IMR-90 (cell line): ENCODE measurements around the gene KRT32. TPM values are rescaled to one million over a fixed set of nuclear protein-coding genes. Genes with fewer than 3 reads are reported as not detected.

ENCODE experiments used
- ATAC-seq: fragments of 200-7000 bp; cut with Tn5 transposase; 2 replicates; pipeline ENCODE4 v1.9.1; 2020; ENCODE audit warnings: low read depth, mild to moderate bottlenecking, moderate library complexity
- BruUV-seq: library from RNA; stranded (reverse); fragments of 400-500 nt; replicated peaks from 2 replicates; lab custom pipeline; 2021; lab: Mats Ljungman, UMichigan
- CTCF ChIA-PET: fragments of 300-600 bp; formaldehyde crosslinking; extraction: SDS; loops from one replicate; lab custom pipeline; 2021; ENCODE audit warnings: antibody characterized with exemption; lab: Yijun Ruan, JAX
- POLR2A ChIA-PET: fragments of 300-600 bp; sonication (Branson Sonifier 250); formaldehyde crosslinking; loops from one replicate; lab custom pipeline; 2022; ENCODE audit warnings: antibody characterized with exemption; ENCODE audit not compliant: unreplicated experiment; lab: Charles Lee
- DNase-seq: peaks from one replicate; pipeline ENCODE4 v3.0.0; 2013
- H2AFZ ChIP-seq: replicated peaks from 2 replicates; pipeline ENCODE3; 2013; ENCODE audit warnings: low read length, mild to moderate bottlenecking; ENCODE audit not compliant: poor library complexity
- H2AK5ac ChIP-seq: 2 replicates; pipeline ENCODE4 v1.6.1; 2013; ENCODE audit warnings: low read depth, low read length, inconsistent platforms
- H2AK9ac ChIP-seq: replicated peaks from 2 replicates; pipeline ENCODE3; 2013; ENCODE audit warnings: mild to moderate bottlenecking, low read depth, low read length, moderate library complexity; ENCODE audit not compliant: poor library complexity
- H2BK120ac ChIP-seq: 2 replicates; pipeline ENCODE4 v1.6.1; 2013; ENCODE audit warnings: low read depth, low read length, inconsistent platforms
- H2BK15ac ChIP-seq: 3 replicates; pipeline ENCODE4 v1.6.1; 2013; ENCODE audit warnings: low read depth, low read length, inconsistent platforms
- H2BK20ac ChIP-seq: 2 replicates; pipeline ENCODE4 v1.6.1; 2013; ENCODE audit warnings: low read depth, mild to moderate bottlenecking, inconsistent platforms, low read length, moderate library complexity
- H2BK5ac ChIP-seq: 2 replicates; pipeline ENCODE4 v1.6.1; 2013; ENCODE audit warnings: mild to moderate bottlenecking, low read depth, low read length, inconsistent platforms; ENCODE audit not compliant: poor library complexity, severe bottlenecking
- H3K14ac ChIP-seq: replicated peaks from 2 replicates; pipeline ENCODE4 v1.6.1; 2013; ENCODE audit warnings: low read depth, low read length, inconsistent platforms
- H3K18ac ChIP-seq: 2 replicates; pipeline ENCODE4 v1.6.1; 2013; ENCODE audit warnings: low read depth, low read length, control low read depth
- H3K23ac ChIP-seq: 2 replicates; pipeline ENCODE4 v1.6.1; 2013; ENCODE audit warnings: low read depth, low read length, inconsistent platforms
- H3K27ac ChIP-seq: 2 replicates; pipeline ENCODE4 v1.5.1; 2013; ENCODE audit warnings: mild to moderate bottlenecking, control low read depth, low read length; ENCODE audit not compliant: insufficient read depth
- H3K27me3 ChIP-seq: 2 replicates; pipeline ENCODE4 v1.6.1; 2013; ENCODE audit warnings: low read length; ENCODE audit not compliant: control insufficient read depth, insufficient read depth
- H3K36me3 ChIP-seq: 2 replicates; pipeline ENCODE4 v1.6.1; 2013; ENCODE audit warnings: low read length, mixed read lengths; ENCODE audit not compliant: control insufficient read depth, insufficient read depth
- H3K4ac ChIP-seq: 2 replicates; pipeline ENCODE4 v1.6.1; 2013; ENCODE audit warnings: low read depth, low read length, inconsistent platforms
- H3K4me1 ChIP-seq: 2 replicates; pipeline ENCODE4 v1.6.1; 2013; ENCODE audit warnings: low read length, mixed read lengths; ENCODE audit not compliant: control insufficient read depth, insufficient read depth
- H3K4me2 ChIP-seq: 2 replicates; pipeline ENCODE4 v1.6.1; 2013; ENCODE audit warnings: low read depth, mild to moderate bottlenecking, control low read depth, low read length, moderate library complexity
- H3K4me3 ChIP-seq: 2 replicates; pipeline ENCODE4 v1.5.1; 2013; ENCODE audit warnings: low read depth, mild to moderate bottlenecking, control low read depth, low read length, moderate library complexity; ENCODE audit not compliant: insufficient read depth
- H3K56ac ChIP-seq: 2 replicates; pipeline ENCODE4 v1.6.1; 2013; ENCODE audit warnings: low read length, inconsistent platforms; ENCODE audit not compliant: insufficient read depth; ENCODE audit errors: extremely low read depth
- H3K79me1 ChIP-seq, 2 experiments: 2 replicates each; pipeline ENCODE4 v1.6.1; 2013; ENCODE audit warnings: low read length in 2 of 2, inconsistent platforms in 1 of 2, low read depth in 1 of 2
- H3K9ac ChIP-seq: 2 replicates; pipeline ENCODE4 v1.6.1; 2013; ENCODE audit warnings: low read depth, low read length, control low read depth
- H3K9me1 ChIP-seq: 2 replicates; pipeline ENCODE4 v1.6.1; 2013; ENCODE audit warnings: low read length, inconsistent platforms; ENCODE audit not compliant: insufficient read depth
- H3K9me3 ChIP-seq: 2 replicates; pipeline ENCODE4 v1.6.1; 2013; ENCODE audit warnings: low read length; ENCODE audit not compliant: control insufficient read depth, insufficient read depth
- H4K20me1 ChIP-seq: 2 replicates; pipeline ENCODE4 v1.6.1; 2013; ENCODE audit warnings: low read length, inconsistent platforms; ENCODE audit not compliant: insufficient read depth
- H4K5ac ChIP-seq: 2 replicates; pipeline ENCODE4 v1.6.1; 2013; ENCODE audit warnings: mild to moderate bottlenecking, low read depth, low read length, control low read depth
- H4K8ac ChIP-seq, 2 experiments: 2 replicates each; pipeline ENCODE4 v1.6.1; 2013; ENCODE audit warnings: low read depth in 2 of 2, low read length in 2 of 2, control low read depth in 1 of 2, inconsistent platforms in 1 of 2
- H4K91ac ChIP-seq: 2 replicates; pipeline ENCODE4 v1.6.1; 2013; ENCODE audit warnings: low read depth, low read length, inconsistent platforms; ENCODE audit not compliant: insufficient read depth
- SMC3 ChIP-seq: fragments of 150-350 bp; IDR thresholded peaks from 2 replicates; pipeline ENCODE4 v1.6.1; 2016; ENCODE audit warnings: low read depth, mild to moderate bottlenecking, antibody characterized with exemption, low read length, moderate library complexity
- WGBS, 2 experiments: methylation state at CpG; one replicate each; pipeline versions ENCODE4 v1.1.5 to v1.1.7; 2013; ENCODE audit warnings: missing lambda C conversion rate in 2 of 2; ENCODE audit not compliant: insufficient read length in 1 of 2; ENCODE audit errors: extremely low coverage in 2 of 2; 5-methylcytosine and 5-hydroxymethylcytosine counted together
- dilution Hi-C: fragments of 300-500 bp; cut with HindIII; formaldehyde crosslinking; loops from one replicate; pipeline ENCODE4 v1.14.3; 2018; ENCODE audit warnings: low sequenced_read_pairs; ENCODE audit not compliant: unreplicated experiment
- in situ Hi-C: fragments of 300-500 bp; cut with MboI; formaldehyde crosslinking; loops from 3 replicates; pipeline ENCODE4 v1.14.3; 2019; ENCODE audit warnings: low sequenced_read_pairs, inconsistent platforms, mixed read lengths
- intact Hi-C: fragments of 100-400 bp; cut with micrococcal nuclease; formaldehyde crosslinking; loops from 2 replicates; pipeline ENCODE4 v1.10.0; 2022
- polyA plus RNA-seq, 3 experiments: library from polyadenylated mRNA; depleted of rRNA; stranded (reverse); fragments of >200 nt; gene quantifications; 2 replicates each; pipeline ENCODE4 v1.2.3, GENCODE V29; 2012; ENCODE audit warnings: low replicate concordance in 1 of 3
- total RNA-seq: library from RNA; depleted of rRNA; stranded (reverse); fragments of >200 nt; gene quantifications from 2 replicates; pipeline ENCODE4 v1.2.3, GENCODE V29; 2012

The KRT32 gene
- total and polyA plus RNA-seq, 2 of the 4 experiments (the other 2 are of a cell fraction), result 0.09 TPM; not detected in 1

DNA sequence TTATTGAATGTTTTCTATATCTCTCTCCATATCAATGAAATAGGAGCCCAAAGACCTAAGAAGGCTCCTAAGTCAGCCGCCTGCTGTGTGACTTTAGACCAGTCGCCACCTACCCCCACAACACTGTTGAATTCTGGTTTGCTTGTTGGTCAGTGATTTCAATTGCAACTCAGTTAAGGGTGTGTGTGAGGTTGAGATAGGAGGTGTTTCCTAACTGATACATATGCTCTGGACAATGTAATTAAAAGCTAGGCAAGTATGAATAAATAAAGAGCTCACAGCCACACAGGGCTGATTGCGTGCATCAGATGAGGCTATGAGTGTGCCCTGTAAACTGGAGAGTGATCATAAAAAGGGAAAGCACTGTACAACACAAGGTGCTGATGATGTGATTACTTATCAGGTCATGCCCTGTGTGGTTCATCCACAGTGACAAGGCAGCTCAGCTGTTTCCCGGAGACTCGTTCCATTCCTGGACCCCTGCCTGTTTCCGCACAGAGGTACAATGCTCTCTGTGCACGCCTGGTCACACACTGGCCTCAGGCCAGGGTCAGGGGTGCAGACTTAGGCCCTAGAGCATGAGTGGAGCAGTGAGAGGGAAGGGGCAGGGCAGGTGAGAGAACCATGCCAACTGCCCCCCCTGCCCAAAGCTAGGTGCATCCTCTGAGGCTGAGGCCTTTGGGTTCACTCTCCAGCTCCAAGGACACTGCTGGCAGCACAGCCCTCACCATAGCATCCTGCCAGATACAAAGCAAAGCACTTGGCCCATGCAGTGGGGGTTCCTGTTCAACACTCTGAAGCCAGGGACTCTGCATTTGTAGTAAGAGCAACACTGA is 17.0 kb upstream of the KRT32 start:
- in situ Hi-C loops (no loop called here), dilution Hi-C loops (no loop called here), intact Hi-C loops (no loop called here)
- no peaks in the 10 kb centered on the region for H3K36me3 ChIP-seq
- no peaks in the 10 kb centered on the region for H4K20me1 ChIP-seq
- no peak overlapping the region for H2BK15ac ChIP-seq
- no peak overlapping the region for H3K23ac ChIP-seq
- H4K5ac ChIP-seq, result no peak overlapping the region
- H3K9ac ChIP-seq, result no peak overlapping the region
- TF ChIP-seq SMC3, result no peak
- H3K79me1 ChIP-seq, result no peaks in the 10 kb centered on the region
- H3K14ac ChIP-seq, result no peak overlapping the region; the same call in 1 of the 2 replicates
- H3K27ac ChIP-seq, result no peak overlapping the region
- no CpG with 5 or more reads among the region's 7 CpGs for WGBS, 2 experiments
- H3K18ac ChIP-seq, result no peak overlapping the region
- no TSS peak for BruUV-seq
- H3K4me2 ChIP-seq, result no peak overlapping the region
- no peak overlapping the region for H2BK5ac ChIP-seq
- H3K56ac ChIP-seq, result no peak overlapping the region
- no peak overlapping the region for H3K4ac ChIP-seq
- no peaks in the 10 kb centered on the region for H3K4me1 ChIP-seq
- H3K4me3 ChIP-seq, result no peak overlapping the region
- no peaks in the 10 kb centered on the region for H3K9me3 ChIP-seq
- ATAC-seq (peak; percentile 27; the same call in 1 of the 2 replicates), DNase-seq (peak; percentile 37)
- H2AK5ac ChIP-seq, result no peak overlapping the region
- H2AK9ac ChIP-seq, result peak overlapping the region; percentile 38
- CTCF ChIA-PET, result no interaction called here
- H4K91ac ChIP-seq, result no peak overlapping the region
- H4K8ac ChIP-seq, result no peak overlapping the region
- no peak overlapping the region for H2AFZ ChIP-seq
- H3K27me3 ChIP-seq, result peaks cover 9% of the 10 kb centered on the region; the same call in 1 of the 2 replicates
- no peak overlapping the region for H2BK120ac ChIP-seq
- POLR2A ChIA-PET, result no interaction called here
- H3K9me1 ChIP-seq, result no peaks in the 10 kb centered on the region
- H2BK20ac ChIP-seq, result no peak overlapping the region
